Tibial artery (tissue), 4 donors: ENCODE data around the gene ADCK2.
"Not testable (repeated sequence)": the region's sequence is repeated elsewhere in the genome, so short reads cannot be mapped to it uniquely, and the experiment has no call there.

Experiments used
- DNase-seq, 2 donors: peaks; one replicate each; pipeline ENCODE4 v3.0.0-alpha.2; 2019
- H3K27ac ChIP-seq, 2 donors: fragments of 200-600 bp; sonication (generic) in 1 of 2; 1 replicate in 1 of 2; 2 replicates in 1 of 2; pipeline ENCODE4 v1.5.1; 2018 to 2019; ENCODE audit warnings: mild to moderate bottlenecking in 1 of 2
- H3K27me3 ChIP-seq, 2 donors: fragments of 200-600 bp; sonication (generic) in 1 of 2; one replicate each; pipeline versions ENCODE4 v1.5.1 to v1.6.0; 2016 to 2019
- H3K36me3 ChIP-seq, 3 donors: fragments of 200-600 bp; sonication (generic) in 2 of 3; one replicate each; pipeline ENCODE4 v1.5.1; 2016 to 2019; ENCODE audit warnings: mild to moderate bottlenecking in 2 of 3
- H3K4me1 ChIP-seq, 4 donors: fragments of 200-600 bp; sonication (generic) in 2 of 4; 1 replicate in 3 of 4; 2 replicates in 1 of 4; pipeline ENCODE4 v1.5.1; 2016 to 2019
- H3K4me3 ChIP-seq, 2 donors: fragments of 200-600 bp; sonication (generic) in 1 of 2; 1 replicate in 1 of 2; 2 replicates in 1 of 2; pipeline ENCODE4 v1.5.1; 2018 to 2019; ENCODE audit warnings: mild to moderate bottlenecking in 2 of 2
- H3K9me3 ChIP-seq, 3 donors: fragments of 200-600 bp; sonication (generic) in 1 of 3; one replicate each; pipeline ENCODE4 v1.5.1; 2016 to 2019
- CTCF ChIP-seq, 2 experiments: fragments of 200-600 bp in 1 of 2; fragments of 450-650 bp in 1 of 2; IDR thresholded peaks; one replicate each; pipeline ENCODE4 v1.5.1; 2017 to 2019; ENCODE audit warnings: antibody characterized with exemption in 2 of 2, mild to moderate bottlenecking in 1 of 2, moderate library complexity in 1 of 2
- intact Hi-C: fragments of 100-400 bp; cut with DNase I; formaldehyde crosslinking; loops from one replicate; pipeline ENCODE4 v1.15.0; 2023; ENCODE audit warnings: low total_unique reads

Gene ADCK2

DNA sequence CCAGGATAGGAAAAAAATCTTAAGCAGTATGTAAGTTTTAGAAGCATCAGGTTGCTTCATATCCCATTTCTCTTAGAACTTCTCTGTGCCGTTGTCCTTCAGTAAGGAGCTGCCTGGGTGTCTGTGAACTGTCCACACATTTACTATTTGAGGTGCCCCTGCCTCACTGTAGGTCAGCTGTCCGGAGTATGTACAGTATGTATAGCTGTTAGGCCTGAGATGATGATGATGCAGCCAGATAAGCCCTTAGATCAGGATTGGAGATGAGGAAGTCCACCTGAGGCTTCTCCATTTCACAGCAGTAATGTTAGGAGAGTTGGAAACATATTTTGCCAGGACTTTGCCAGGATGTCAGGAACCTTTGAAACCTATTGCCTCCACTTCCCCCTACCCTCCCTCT lies 31.5 kb downstream of the ADCK2 start:
- H3K27me3 ChIP-seq, result no peaks in the 10 kb centered on the region
- no peaks in the 10 kb centered on the region for H3K4me1 ChIP-seq
- H3K36me3 ChIP-seq, result peaks cover 23 to 46% (median 28%) of the 10 kb centered on the region in 3 donors
- no peak overlapping the region for H3K27ac ChIP-seq
- intact Hi-C loops, result no loop called here
- DNase-seq, result no peak
- TF ChIP-seq CTCF (IDR thresholded peaks at IDR 0.05), result no peak
- no peaks in the 10 kb centered on the region for H3K9me3 ChIP-seq
- H3K4me3 ChIP-seq, result no peak overlapping the region

GRCh38 chr7:140707132-140707531 lies 34.4 kb downstream of the ADCK2 start:
- H3K4me3 ChIP-seq, result no peak overlapping the region
- intact Hi-C loops, result no loop called here
- no peaks in the 10 kb centered on the region for H3K27me3 ChIP-seq
- DNase-seq, result no peak
- H3K27ac ChIP-seq, result no peak overlapping the region
- H3K9me3 ChIP-seq, result no peaks in the 10 kb centered on the region
- H3K36me3 ChIP-seq, result peaks cover 23 to 46% (median 28%) of the 10 kb centered on the region in 3 donors
- no peak for TF ChIP-seq CTCF (IDR thresholded peaks at IDR 0.05)
- H3K4me1 ChIP-seq, result no peaks in the 10 kb centered on the region

DNA sequence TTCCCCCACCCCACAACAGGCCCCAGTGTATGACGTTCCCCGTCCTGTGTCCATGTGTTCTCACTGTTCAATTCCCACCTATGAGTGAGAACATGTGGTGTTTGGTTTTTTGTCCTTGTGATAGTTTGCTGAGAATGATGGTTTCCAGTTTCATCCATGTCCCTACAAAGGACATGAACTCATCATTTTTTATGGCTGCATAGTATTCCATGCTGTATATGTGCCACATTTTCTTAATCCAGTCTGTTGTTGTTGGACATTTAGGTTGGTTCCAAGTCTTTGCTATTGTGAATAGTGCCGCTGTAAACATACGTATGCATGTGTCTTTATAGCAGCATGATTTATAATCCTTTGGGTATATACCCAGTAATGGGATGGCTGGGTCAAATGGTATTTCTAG lies 36.0 kb downstream of the ADCK2 start:
- H3K27me3 ChIP-seq, H3K4me1 ChIP-seq, H3K27ac ChIP-seq, H3K4me3 ChIP-seq, intact Hi-C loops, DNase-seq, H3K9me3 ChIP-seq: not testable (repeated sequence)
- H3K36me3 ChIP-seq, result peaks cover 22 to 33% (median 23%) of the 10 kb centered on the region in 3 donors

DNA sequence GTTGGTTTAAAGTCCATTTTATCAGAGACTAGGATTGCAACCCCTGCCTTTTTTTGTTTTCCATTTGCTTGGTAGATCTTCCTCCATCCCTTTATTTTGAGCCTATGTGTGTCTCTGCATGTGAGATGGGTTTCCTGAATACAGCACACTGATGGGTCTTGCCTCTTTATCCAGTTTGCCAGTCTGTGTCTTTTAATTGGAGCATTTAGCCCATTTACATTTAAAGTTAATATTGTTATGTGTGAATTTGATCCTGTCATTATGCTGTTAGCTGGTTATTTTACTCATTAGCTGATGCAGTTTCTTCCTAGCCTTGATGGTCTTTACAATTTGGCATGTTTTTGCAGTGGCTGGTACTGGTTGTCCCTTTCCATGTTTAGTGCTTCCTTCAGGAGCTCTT lies 39.6 kb downstream of the ADCK2 start:
- intact Hi-C loops, H3K9me3 ChIP-seq, H3K27me3 ChIP-seq, H3K27ac ChIP-seq, DNase-seq, H3K4me1 ChIP-seq, H3K4me3 ChIP-seq: not testable (repeated sequence)
- peaks cover 0 to 13% (median 0%) of the 10 kb centered on the region in 3 donors for H3K36me3 ChIP-seq

DNA sequence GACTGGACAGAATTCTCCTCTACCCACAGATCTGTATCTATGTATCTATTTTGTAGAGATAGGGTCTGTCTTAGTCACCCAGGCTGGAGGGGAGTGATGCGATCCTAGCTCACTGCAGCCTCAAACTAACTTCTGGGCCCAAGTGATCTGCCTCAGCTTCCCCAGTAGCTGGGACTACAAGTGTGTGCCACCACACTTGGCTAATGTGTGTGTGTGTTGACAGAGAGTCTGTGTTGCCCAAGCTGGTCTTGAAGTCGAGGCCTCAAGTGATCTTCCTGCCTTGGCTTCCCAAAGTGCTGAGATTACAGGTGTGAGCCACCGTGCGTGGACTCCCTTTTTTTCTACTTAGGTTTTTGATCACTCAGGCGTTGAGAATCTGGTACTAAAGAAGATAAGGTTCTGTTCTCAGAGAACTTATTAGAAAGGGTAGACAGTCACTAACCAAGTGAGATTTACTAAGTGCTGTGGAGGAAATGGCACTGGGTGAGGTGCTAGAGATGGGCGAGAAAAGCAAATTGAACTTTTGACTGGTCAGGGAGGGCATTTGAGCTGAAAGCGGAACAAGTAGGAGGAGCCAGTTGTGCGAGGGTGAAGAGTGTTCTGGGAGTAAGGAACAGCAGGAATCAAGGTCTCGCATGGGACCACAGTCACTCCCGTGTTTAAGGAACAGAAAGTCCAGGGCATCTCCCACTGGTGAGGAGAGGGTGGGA lies 41.7 kb downstream of the ADCK2 start:
- H3K36me3 ChIP-seq, result peaks cover 0 to 13% (median 0%) of the 10 kb centered on the region in 3 donors
- DNase-seq, result no peak
- H3K27me3 ChIP-seq, result no peaks in the 10 kb centered on the region
- H3K4me3 ChIP-seq, result no peak overlapping the region
- H3K9me3 ChIP-seq, result no peaks in the 10 kb centered on the region
- no peak overlapping the region for H3K27ac ChIP-seq
- TF ChIP-seq CTCF (IDR thresholded peaks at IDR 0.05), result no peak
- no peaks in the 10 kb centered on the region for H3K4me1 ChIP-seq
- intact Hi-C loops, result no loop called here

DNA sequence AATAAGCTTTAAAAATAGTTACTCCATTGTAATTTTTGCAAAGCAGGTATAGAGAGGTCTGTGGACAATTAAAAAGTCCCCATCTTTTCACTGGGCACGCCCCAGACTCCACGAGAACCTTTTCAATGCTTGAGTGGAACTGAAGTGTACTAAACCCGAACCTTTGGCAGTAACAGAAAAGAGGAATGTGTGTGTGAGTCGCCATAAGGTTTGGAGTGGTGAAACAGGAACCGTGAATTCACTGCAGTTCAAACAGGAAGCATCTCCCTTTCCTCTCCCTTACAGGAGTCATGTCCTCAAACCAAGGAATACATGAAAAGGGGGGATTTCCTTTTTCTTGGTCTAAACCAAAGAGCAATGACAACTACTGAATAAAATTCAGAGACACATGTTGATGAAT lies 47.0 kb downstream of the ADCK2 start:
- H3K36me3 ChIP-seq, result peaks cover 0 to 13% (median 4%) of the 10 kb centered on the region in 3 donors
- H3K4me3 ChIP-seq, result no peak overlapping the region
- DNase-seq, result no peak
- H3K27me3 ChIP-seq, result no peaks in the 10 kb centered on the region
- no peaks in the 10 kb centered on the region for H3K4me1 ChIP-seq
- no peaks in the 10 kb centered on the region for H3K9me3 ChIP-seq
- intact Hi-C loops, result no loop called here
- no peak for TF ChIP-seq CTCF (IDR thresholded peaks at IDR 0.05)
- no peak overlapping the region for H3K27ac ChIP-seq

DNA sequence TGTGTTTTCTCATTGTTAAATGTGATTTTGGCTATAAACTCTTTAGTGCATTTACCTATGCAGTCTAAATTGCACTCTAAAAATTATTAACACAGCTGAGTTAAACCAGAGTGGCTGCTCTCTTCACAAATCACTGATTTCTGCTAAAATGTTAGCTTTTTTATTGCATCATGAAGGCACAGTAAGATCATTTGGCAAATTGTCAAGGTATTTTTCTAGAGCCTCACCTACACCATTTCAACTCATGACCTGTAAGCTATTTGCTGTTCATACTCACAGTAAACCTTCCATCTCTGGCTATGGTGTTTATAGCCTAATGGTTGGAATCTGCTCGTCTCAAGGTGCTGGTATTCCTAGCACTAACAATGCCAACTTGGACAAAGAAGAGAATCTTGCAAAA lies 49.5 kb downstream of the ADCK2 start:
- Histone ChIP-seq H3K9me3 (no peaks in the 10 kb centered on the region), H3K4me3 (no peak overlapping the region), H3K36me3 (peaks cover 0 to 20% (median 0%) of the 10 kb centered on the region in 3 donors), H3K27ac (no peak overlapping the region), H3K4me1 (no peaks in the 10 kb centered on the region), H3K27me3 (no peaks in the 10 kb centered on the region)
- TF ChIP-seq CTCF (IDR thresholded peaks at IDR 0.05), result no peak
- DNase-seq, result no peak
- intact Hi-C loops, result no loop called here
